Gastroesophageal sphincter (tissue), 4 donors: ENCODE results near the gene PCDHA10. TPM values are rescaled to one million over a fixed set of nuclear protein-coding genes. Genes with fewer than 3 reads are reported as not detected.
"Not testable (repeated sequence)": the region's sequence is repeated elsewhere in the genome, so short reads cannot be mapped to it uniquely, and the experiment has no call there.

Experiments
- ATAC-seq: fragments of 150-250 bp; one replicate; pipeline ENCODE4 v1.9.1; 2016; ENCODE audit warnings: mild to moderate bottlenecking, moderate library complexity
- H3K27ac ChIP-seq, 4 donors: fragments of 200-600 bp; sonication (generic) in 3 of 4; 1 replicate in 3 of 4; 2 replicates in 1 of 4; pipeline ENCODE4 v1.5.1; 2016 to 2019
- H3K27me3 ChIP-seq: fragments of 200-600 bp; sonication (generic); one replicate; pipeline ENCODE4 v1.5.1; 2019
- H3K36me3 ChIP-seq, 2 donors: fragments of 200-600 bp; sonication (generic); one replicate each; pipeline ENCODE4 v1.5.1; 2019; ENCODE audit warnings: control low read depth in 1 of 2
- H3K4me1 ChIP-seq, 3 donors: fragments of 200-600 bp; sonication (generic); 1 replicate in 2 of 3; 2 replicates in 1 of 3; pipeline ENCODE4 v1.5.1; 2016 to 2019; ENCODE audit warnings: control low read depth in 2 of 3
- H3K4me3 ChIP-seq, 2 donors: fragments of 200-600 bp; sonication (generic); one replicate each; pipeline ENCODE4 v1.5.1; 2019; ENCODE audit warnings: mild to moderate bottlenecking in 1 of 2, moderate library complexity in 1 of 2
- H3K9me3 ChIP-seq, 3 donors: fragments of 200-600 bp; sonication (generic); one replicate each; pipeline ENCODE4 v1.5.1; 2017 to 2019; ENCODE audit warnings: control low read depth in 2 of 3
- CTCF ChIP-seq, 4 experiments: fragments of 200-600 bp in 2 of 4; fragments of 450-650 bp in 2 of 4; sonication (generic) in 1 of 4; IDR thresholded peaks; one replicate each; pipeline ENCODE4 v1.5.1; 2017 to 2019; ENCODE audit warnings: antibody characterized with exemption in 4 of 4, mild to moderate bottlenecking in 2 of 4, moderate library complexity in 2 of 4
- EP300 ChIP-seq: sonication (generic); formaldehyde crosslinking; IDR thresholded peaks from one replicate; pipeline ENCODE4 v1.6.1; 2017; ENCODE audit warnings: antibody characterized with exemption, mild to moderate bottlenecking
- POLR2A ChIP-seq, 2 donors: fragments of 450-650 bp; IDR thresholded peaks; one replicate each; pipeline ENCODE4 v1.6.1; 2017; ENCODE audit warnings: antibody characterized with exemption in 2 of 2, mild to moderate bottlenecking in 2 of 2, moderate library complexity in 1 of 2
- POLR2AphosphoS5 ChIP-seq: sonication (generic); formaldehyde crosslinking; IDR thresholded peaks from one replicate; pipeline ENCODE4 v1.6.1; 2017; ENCODE audit warnings: antibody characterized with exemption
- WGBS, 2 donors: methylation state at CpG; one replicate each; pipeline ENCODE4 v1.1.5; 2018; ENCODE audit warnings: low coverage in 1 of 2; 5-methylcytosine and 5-hydroxymethylcytosine counted together
- total RNA-seq, 4 donors: library from RNA; depleted of rRNA; stranded (reverse); fragments of >200 nt; gene quantifications; one replicate each; pipeline ENCODE4 v1.1.0, GENCODE V29; 2016

The PCDHA10 gene
- total RNA-seq, 4 donors from 2014 or later, result 0.94 to 2.5 (median 1.4) TPM

- Histone ChIP-seq H3K27ac (no peak overlapping the region), H3K4me3 (no peak overlapping the region), H3K4me1 (no peaks in the 10 kb centered on the region), H3K27me3 (peaks cover 78% of the 10 kb centered on the region), H3K36me3 (no peaks in the 10 kb centered on the region), H3K9me3 (peaks cover 0 to 50% (median 0%) of the 10 kb centered on the region in 3 donors)
- ATAC-seq, result no peak
- 19 to 27% methylated on average over 9 to 11 of the region's 18 CpGs for WGBS, 2 donors
- no peak for TF ChIP-seq CTCF (IDR thresholded peaks at IDR 0.05)
Measured at GRCh38 chr5:140828362-140828737, 27.3 kb upstream of the PCDHA10 start.

GRCh38 chr5:140829511-140830501 is 25.9 kb upstream of the PCDHA10 start:
- 15 to 88% methylated on average over 1 to 4 of the region's 106 CpGs for WGBS, 2 donors
- H3K9me3 ChIP-seq, result peaks cover 0 to 55% (median 0%) of the 10 kb centered on the region in 3 donors
- H3K4me1 ChIP-seq, result not testable (repeated sequence)

GRCh38 chr5:140833993-140834392 is 21.7 kb upstream of the PCDHA10 start, which contains the start of gene PCDHA7:
Gene PCDHA7, plus strand, starts transcription at chr5:140834269. Its CDS starts 115 bp downstream, at chr5:140834384.
- TF ChIP-seq POLR2A (IDR thresholded peaks at IDR 0.05) (no peak), CTCF (IDR thresholded peaks at IDR 0.05) (no peak), POLR2AphosphoS5 (no peak), EP300 (no peak)
- peaks cover 0 to 53% (median 0%) of the 10 kb centered on the region in 3 donors for H3K9me3 ChIP-seq
- H3K4me1 ChIP-seq, result no peaks in the 10 kb centered on the region
- H3K4me3 ChIP-seq, result peak within 1 kb of the TSS in 1 of 2 donors; percentile 19
- no peak within 1 kb of the TSS for H3K27ac ChIP-seq
- H3K27me3 ChIP-seq, result peaks cover 80% of the 10 kb centered on the region
- no peak for ATAC-seq
- H3K36me3 ChIP-seq, result no peaks in the 10 kb centered on the region
- WGBS, 2 donors, result 8 to 17% methylated on average over 6 to 8 of the region's 8 CpGs

More at GRCh38 chr5:140829511-140830501, 25.9 kb upstream of the PCDHA10 start:
- peaks cover 81% of the 10 kb centered on the region for H3K27me3 ChIP-seq
- H3K36me3 ChIP-seq, H3K27ac ChIP-seq, H3K4me3 ChIP-seq, ATAC-seq: not testable (repeated sequence)

- H3K36me3 ChIP-seq, H3K4me1 ChIP-seq, H3K27ac ChIP-seq, ATAC-seq: not testable (repeated sequence)
- Histone ChIP-seq H3K4me3 (peak overlapping the region in 1 of 2 donors; percentile 19), H3K9me3 (peaks cover 0 to 51% (median 0%) of the 10 kb centered on the region in 3 donors), H3K27me3 (peaks cover 80% of the 10 kb centered on the region)
- 7% methylated on average over 7 of the region's 38 CpGs; no CpG with 5 or more reads in 1 of the 2 donors for WGBS, 2 donors
Measured at GRCh38 chr5:140834439-140835008, 21.2 kb upstream of the PCDHA10 start.

- no peak for ATAC-seq
- H3K27ac ChIP-seq, result no peak overlapping the region
- H3K9me3 ChIP-seq, result peaks cover 0 to 50% (median 0%) of the 10 kb centered on the region in 3 donors
- no peaks in the 10 kb centered on the region for H3K36me3 ChIP-seq
- TF ChIP-seq CTCF (IDR thresholded peaks at IDR 0.05) (no peak), EP300 (no peak), POLR2AphosphoS5 (no peak), POLR2A (IDR thresholded peaks at IDR 0.05) (no peak)
- H3K4me3 ChIP-seq, result no peak overlapping the region
- H3K27me3 ChIP-seq, result peaks cover 81% of the 10 kb centered on the region
- 62% methylated on average over 10 of the region's 103 CpGs; no CpG with 5 or more reads in 1 of the 2 donors for WGBS, 2 donors
- H3K4me1 ChIP-seq, result no peaks in the 10 kb centered on the region
Measured at GRCh38 chr5:140835622-140836510, 19.8 kb upstream of the PCDHA10 start.
